ENCODE measurements around the gene OR2A5. TPM values are rescaled to one million over a fixed set of nuclear protein-coding genes. Genes with fewer than 3 reads are reported as not detected.

The OR2A5 gene
- total RNA-seq, 3 donors from 2014 or later (not counting 1 experiment from before 2014, with no cell fraction given): not detected

DNA sequence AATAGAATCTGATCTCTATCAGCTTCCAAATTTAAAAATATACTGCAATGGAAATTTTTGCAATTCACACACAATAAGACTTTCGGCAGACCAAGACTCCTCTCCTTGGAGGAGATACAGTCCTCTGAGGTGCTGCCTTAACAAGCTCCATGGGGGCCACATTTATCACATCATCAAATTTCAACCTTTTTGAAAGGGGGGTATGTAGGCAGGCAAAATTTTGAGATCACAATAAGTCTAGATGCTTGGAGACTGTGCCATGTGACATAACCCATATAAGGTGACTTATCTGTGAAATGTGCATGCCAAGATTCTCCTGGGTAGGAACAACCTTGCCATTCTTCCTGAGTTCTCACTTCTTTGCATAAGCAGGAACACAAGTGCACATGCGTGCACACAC, 37.2 kb downstream of the OR2A5 start, which contains the start of gene OR2A12:
TSS of gene OR2A12 (plus strand) at position 301 of the 400 bp plus-strand sequence. CDS start 8,830 bp downstream, outside the sequence.
- Mint-ChIP-seq H3K9me3 (peaks cover 0 to 3% of the 10 kb centered on the region in 2 donors), H3K36me3 (no peaks in the 10 kb centered on the region), H3K27me3 (ENCODE audit: low read depth in 2 of 2) (no peaks in the 10 kb centered on the region), H3K4me1 (no peaks in the 10 kb centered on the region), H3K4me3 (no peak within 1 kb of the TSS), H3K27ac (no peak within 1 kb of the TSS)
- no peaks in the 10 kb centered on the region for H3K36me3 ChIP-seq (ENCODE audit: control insufficient read depth, insufficient read depth, low read length)
- intact Hi-C loops (cut with micrococcal nuclease): no loop called here
- ATAC-seq: no peak
- 78% methylated on average over 1 of the region's 2 CpGs for WGBS (ENCODE audit: insufficient coverage)
- no peak within 1 kb of the TSS for H3K27ac ChIP-seq (ENCODE audit: low read length)
- TF ChIP-seq, protein P1, sequence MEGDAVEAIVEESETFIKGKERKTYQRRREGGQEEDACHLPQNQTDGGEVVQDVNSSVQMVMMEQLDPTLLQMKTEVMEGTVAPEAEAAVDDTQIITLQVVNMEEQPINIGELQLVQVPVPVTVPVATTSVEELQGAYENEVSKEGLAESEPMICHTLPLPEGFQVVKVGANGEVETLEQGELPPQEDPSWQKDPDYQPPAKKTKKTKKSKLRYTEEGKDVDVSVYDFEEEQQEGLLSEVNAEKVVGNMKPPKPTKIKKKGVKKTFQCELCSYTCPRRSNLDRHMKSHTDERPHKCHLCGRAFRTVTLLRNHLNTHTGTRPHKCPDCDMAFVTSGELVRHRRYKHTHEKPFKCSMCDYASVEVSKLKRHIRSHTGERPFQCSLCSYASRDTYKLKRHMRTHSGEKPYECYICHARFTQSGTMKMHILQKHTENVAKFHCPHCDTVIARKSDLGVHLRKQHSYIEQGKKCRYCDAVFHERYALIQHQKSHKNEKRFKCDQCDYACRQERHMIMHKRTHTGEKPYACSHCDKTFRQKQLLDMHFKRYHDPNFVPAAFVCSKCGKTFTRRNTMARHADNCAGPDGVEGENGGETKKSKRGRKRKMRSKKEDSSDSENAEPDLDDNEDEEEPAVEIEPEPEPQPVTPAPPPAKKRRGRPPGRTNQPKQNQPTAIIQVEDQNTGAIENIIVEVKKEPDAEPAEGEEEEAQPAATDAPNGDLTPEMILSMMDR (IDR thresholded peaks at IDR 0.05): no peak
- H3K4me3 ChIP-seq (ENCODE audit: low read length): no peak within 1 kb of the TSS
- H3K9me3 ChIP-seq (ENCODE audit: control insufficient read depth, insufficient read depth, low read length): no peaks in the 10 kb centered on the region
- H3K4me1 ChIP-seq (ENCODE audit: control insufficient read depth, insufficient read depth, low read length): no peaks in the 10 kb centered on the region
- H3K27me3 ChIP-seq (ENCODE audit: control insufficient read depth, insufficient read depth, low read length): no peaks in the 10 kb centered on the region
- DNase-seq: no peak

DNA sequence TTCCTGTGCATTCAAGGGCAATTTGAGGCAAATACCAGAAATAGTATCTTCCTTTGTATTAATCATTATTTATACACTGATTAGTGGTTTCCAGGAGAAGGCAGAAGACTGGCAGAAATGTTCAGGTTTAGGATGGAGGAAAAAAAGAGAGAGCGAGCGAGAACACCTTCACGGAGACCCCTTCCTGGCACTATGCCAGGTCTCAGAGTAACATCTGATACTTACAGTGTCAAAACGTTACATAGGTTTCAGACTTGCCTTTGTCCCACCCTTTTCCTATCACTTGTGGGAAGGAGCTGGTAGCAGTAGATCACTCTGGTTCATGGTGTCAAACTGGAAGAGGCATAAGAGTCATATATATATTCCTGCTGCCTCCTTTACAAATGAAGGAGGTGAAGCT, 38.0 kb downstream of the OR2A5 start:
- Mint-ChIP-seq H3K27ac (no peak overlapping the region), H3K36me3 (no peaks in the 10 kb centered on the region), H3K4me1 (no peaks in the 10 kb centered on the region), H3K9me3 (peaks cover 2 to 3% of the 10 kb centered on the region in 2 donors), H3K27me3 (ENCODE audit: low read depth in 2 of 2) (no peaks in the 10 kb centered on the region), H3K4me3 (no peak overlapping the region)
- no peak overlapping the region for H3K27ac ChIP-seq (ENCODE audit: low read length)
- no peak for ATAC-seq
- 85% methylated on average over 4 of the region's 4 CpGs for WGBS (ENCODE audit: insufficient coverage)
- H3K36me3 ChIP-seq (ENCODE audit: control insufficient read depth, insufficient read depth, low read length): no peaks in the 10 kb centered on the region
- TF ChIP-seq, protein P1 (IDR thresholded peaks at IDR 0.05): no peak
- no peak overlapping the region for H3K4me3 ChIP-seq (ENCODE audit: low read length)
- H3K27me3 ChIP-seq (ENCODE audit: control insufficient read depth, insufficient read depth, low read length): no peaks in the 10 kb centered on the region
- no peaks in the 10 kb centered on the region for H3K4me1 ChIP-seq (ENCODE audit: control insufficient read depth, insufficient read depth, low read length)
- H3K9me3 ChIP-seq (ENCODE audit: control insufficient read depth, insufficient read depth, low read length): no peaks in the 10 kb centered on the region
- intact Hi-C loops (cut with micrococcal nuclease): no loop called here
- DNase-seq: no peak

DNA sequence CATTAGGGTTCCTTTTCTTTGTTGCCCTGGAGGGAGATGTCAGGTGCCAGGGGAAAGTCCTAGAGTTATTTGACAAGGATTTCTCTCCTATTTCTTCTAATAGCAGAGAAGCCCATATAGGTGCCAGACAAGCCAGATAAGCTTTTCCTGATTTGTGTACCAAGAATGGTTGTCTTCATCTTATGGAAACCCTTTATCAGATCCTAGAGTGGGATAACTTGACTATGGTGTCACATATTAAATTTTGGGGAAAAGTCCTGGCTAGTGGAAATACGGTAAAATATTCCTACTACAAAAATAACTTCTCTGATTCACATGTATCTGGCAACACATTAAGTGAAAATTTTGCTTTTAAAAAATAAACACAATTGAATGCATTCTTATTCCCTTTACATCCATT, 38.5 kb downstream of the OR2A5 start:
- ATAC-seq (no peak), DNase-seq (no peak)
- H3K36me3 ChIP-seq (ENCODE audit: control insufficient read depth, insufficient read depth, low read length): no peaks in the 10 kb centered on the region
- no peak overlapping the region for H3K4me3 Mint-ChIP-seq
- intact Hi-C loops (cut with micrococcal nuclease): no loop called here
- H3K27ac ChIP-seq (ENCODE audit: low read length): no peak overlapping the region
- no peaks in the 10 kb centered on the region for H3K27me3 Mint-ChIP-seq (ENCODE audit: low read depth in 2 of 2)
- no peaks in the 10 kb centered on the region for H3K27me3 ChIP-seq (ENCODE audit: control insufficient read depth, insufficient read depth, low read length)
- no CpG with 5 or more reads among the region's 1 CpG for WGBS (ENCODE audit: insufficient coverage)
- H3K9me3 ChIP-seq (ENCODE audit: control insufficient read depth, insufficient read depth, low read length): no peaks in the 10 kb centered on the region
- peaks cover 3 to 5% of the 10 kb centered on the region in 2 donors for H3K9me3 Mint-ChIP-seq
- TF ChIP-seq, protein P1 (IDR thresholded peaks at IDR 0.05): no peak
- no peaks in the 10 kb centered on the region for H3K4me1 ChIP-seq (ENCODE audit: control insufficient read depth, insufficient read depth, low read length)
- H3K36me3 Mint-ChIP-seq: no peaks in the 10 kb centered on the region
- H3K4me1 Mint-ChIP-seq: no peaks in the 10 kb centered on the region
- H3K27ac Mint-ChIP-seq: no peak overlapping the region
- no peak overlapping the region for H3K4me3 ChIP-seq (ENCODE audit: low read length)

DNA sequence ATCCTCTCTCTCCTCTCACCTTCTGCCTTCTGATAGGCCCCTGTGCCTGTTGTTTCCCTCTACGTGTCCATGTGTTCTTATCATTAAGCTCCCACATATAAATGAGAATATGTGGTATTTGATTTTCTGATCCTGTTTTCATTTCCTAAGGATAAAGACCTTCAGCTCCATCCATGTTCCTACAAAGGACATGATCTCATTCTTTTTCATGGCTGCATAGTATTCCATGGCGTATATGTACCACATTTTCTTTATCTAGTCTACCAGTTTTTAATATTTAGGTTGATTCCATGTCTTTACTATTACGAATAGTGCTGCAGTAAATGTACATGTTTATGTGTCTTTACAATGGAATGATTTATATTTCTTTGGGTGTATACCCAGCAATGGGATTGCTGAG, 41.9 kb downstream of the OR2A5 start:
- DNase-seq: no peak
- Mint-ChIP-seq H3K4me3 (no peak overlapping the region), H3K27ac (no peak overlapping the region), H3K36me3 (no peaks in the 10 kb centered on the region), H3K27me3 (ENCODE audit: low read depth in 2 of 2) (no peaks in the 10 kb centered on the region), H3K4me1 (no peaks in the 10 kb centered on the region), H3K9me3 (peaks cover 3 to 5% of the 10 kb centered on the region in 2 donors)
- H3K4me1 ChIP-seq (ENCODE audit: control insufficient read depth, insufficient read depth, low read length): no peaks in the 10 kb centered on the region
- intact Hi-C loops (cut with micrococcal nuclease): no loop called here
- no peaks in the 10 kb centered on the region for H3K36me3 ChIP-seq (ENCODE audit: control insufficient read depth, insufficient read depth, low read length)
- no peak overlapping the region for H3K4me3 ChIP-seq (ENCODE audit: low read length)
- TF ChIP-seq, protein P1 (IDR thresholded peaks at IDR 0.05): no peak
- no peak for ATAC-seq
- no peak overlapping the region for H3K27ac ChIP-seq (ENCODE audit: low read length)
- WGBS (ENCODE audit: insufficient coverage): 63% methylated on average over 1 of the region's 3 CpGs
- peaks cover 2% of the 10 kb centered on the region for H3K9me3 ChIP-seq (ENCODE audit: control insufficient read depth, insufficient read depth, low read length)
- no peaks in the 10 kb centered on the region for H3K27me3 ChIP-seq (ENCODE audit: control insufficient read depth, insufficient read depth, low read length)
